ENCODE results near the gene CASP14.
A peak's percentile ranks its signal among the peaks of the same experiment; 100 is the strongest.
"Not testable (repeated sequence)": the region's sequence is repeated elsewhere in the genome, so short reads cannot be mapped to it uniquely, and the experiment has no call there.

The CASP14 gene

GRCh38 chr19:15087182-15087581 is 37.9 kb downstream of the CASP14 start:
- no peak for DNase-seq (ENCODE audit: low spot score in 2 of 2)
- in situ Hi-C loops (cut with MboI; ENCODE audit: low sequenced_read_pairs), result loop anchor here (5.0 kb wide), 1 partner anchor 470 kb away; no protein-coding TSS in a partner anchor
- Histone ChIP-seq H3K36me3 (replicated peaks) (no peaks in the 10 kb centered on the region), H3K4me1 (no peaks in the 10 kb centered on the region), H3K4me3 (no peak overlapping the region), H3K9me3 (no peaks in the 10 kb centered on the region), H3K27me3 (ENCODE audit: low read depth) (peaks cover 18% of the 10 kb centered on the region)

- H3K4me1 ChIP-seq, result no peaks in the 10 kb centered on the region
- DNase-seq (ENCODE audit: low spot score in 2 of 2), result peak; percentile 64 to 72
- H3K9me3 ChIP-seq, result no peaks in the 10 kb centered on the region
- in situ Hi-C loops (cut with MboI; ENCODE audit: low sequenced_read_pairs), result no loop called here
- H3K36me3 ChIP-seq (replicated peaks), result no peaks in the 10 kb centered on the region
- H3K27me3 ChIP-seq (ENCODE audit: low read depth), result peaks cover 4% of the 10 kb centered on the region; the same call in 1 of the 2 replicates
- H3K4me3 ChIP-seq, result no peak overlapping the region
These were observed 42.9 kb downstream of the CASP14 start for GRCh38 chr19:15091918-15092753.

- in situ Hi-C loops (cut with MboI; ENCODE audit: low sequenced_read_pairs), result no loop called here
- Histone ChIP-seq H3K4me1 (no peaks in the 10 kb centered on the region), H3K36me3 (replicated peaks) (no peaks in the 10 kb centered on the region), H3K9me3 (no peaks in the 10 kb centered on the region), H3K27me3 (ENCODE audit: low read depth) (no peaks in the 10 kb centered on the region), H3K4me3 (no peak overlapping the region)
- DNase-seq (ENCODE audit: low spot score in 2 of 2), result no peak
These were observed 43.7 kb downstream of the CASP14 start for GRCh38 chr19:15093001-15093400.

- no peak for DNase-seq (ENCODE audit: low spot score in 2 of 2)
- no peaks in the 10 kb centered on the region for H3K4me1 ChIP-seq
- no peaks in the 10 kb centered on the region for H3K9me3 ChIP-seq
- no peaks in the 10 kb centered on the region for H3K27me3 ChIP-seq (ENCODE audit: low read depth)
- H3K36me3 ChIP-seq (replicated peaks), result no peaks in the 10 kb centered on the region
- no peak overlapping the region for H3K4me3 ChIP-seq
- in situ Hi-C loops (cut with MboI; ENCODE audit: low sequenced_read_pairs), result no loop called here
These were observed 46.9 kb downstream of the CASP14 start for GRCh38 chr19:15096223-15096622.

GRCh38 chr19:15097980-15098379 is 48.7 kb downstream of the CASP14 start:
- in situ Hi-C loops (cut with MboI; ENCODE audit: low sequenced_read_pairs), result not testable (repeated sequence)

GRCh38 chr19:15098460-15098859 is 49.2 kb downstream of the CASP14 start:
- Histone ChIP-seq H3K27me3 (ENCODE audit: low read depth) (no peaks in the 10 kb centered on the region), H3K4me3 (no peak overlapping the region), H3K9me3 (peaks cover 12% of the 10 kb centered on the region), H3K4me1 (no peaks in the 10 kb centered on the region), H3K36me3 (replicated peaks) (no peaks in the 10 kb centered on the region)
- in situ Hi-C loops (cut with MboI; ENCODE audit: low sequenced_read_pairs), result no loop called here
- DNase-seq (ENCODE audit: low spot score in 2 of 2), result no peak

More at GRCh38 chr19:15097980-15098379, 48.7 kb downstream of the CASP14 start:
- not testable (repeated sequence) for H3K9me3 ChIP-seq; H3K4me1 ChIP-seq; DNase-seq (ENCODE audit: low spot score in 2 of 2); H3K36me3 ChIP-seq (replicated peaks); H3K4me3 ChIP-seq; H3K27me3 ChIP-seq (ENCODE audit: low read depth)

- in situ Hi-C loops (cut with MboI; ENCODE audit: low sequenced_read_pairs), result no loop called here
- DNase-seq (ENCODE audit: low spot score in 2 of 2), result no peak
- Histone ChIP-seq H3K9me3 (peaks cover 18% of the 10 kb centered on the region), H3K4me3 (no peak overlapping the region), H3K27me3 (ENCODE audit: low read depth) (no peaks in the 10 kb centered on the region), H3K36me3 (replicated peaks) (no peaks in the 10 kb centered on the region), H3K4me1 (no peaks in the 10 kb centered on the region)
These were observed 49.8 kb downstream of the CASP14 start for GRCh38 chr19:15099017-15099582.

- no peaks in the 10 kb centered on the region for H3K36me3 ChIP-seq (replicated peaks)
- H3K27me3 ChIP-seq (ENCODE audit: low read depth), result no peaks in the 10 kb centered on the region
- peaks cover 1% of the 10 kb centered on the region; the same call in 1 of the 2 replicates for H3K4me1 ChIP-seq
- no peak overlapping the region for H3K4me3 ChIP-seq
- in situ Hi-C loops (cut with MboI; ENCODE audit: low sequenced_read_pairs), result no loop called here
- DNase-seq (ENCODE audit: low spot score in 2 of 2), result peak in 1 of 2 experiments; percentile 65
- H3K9me3 ChIP-seq, result peaks cover 24% of the 10 kb centered on the region
These were observed 52.3 kb downstream of the CASP14 start for GRCh38 chr19:15101479-15102082.

GRCh38 chr19:15104003-15104402 is 54.7 kb downstream of the CASP14 start:
- Histone ChIP-seq H3K36me3 (replicated peaks) (no peaks in the 10 kb centered on the region), H3K9me3 (peaks cover 24% of the 10 kb centered on the region), H3K27me3 (ENCODE audit: low read depth) (no peaks in the 10 kb centered on the region), H3K4me3 (no peak overlapping the region), H3K4me1 (peaks cover 9% of the 10 kb centered on the region; the same call in 1 of the 2 replicates)
- no peak for DNase-seq (ENCODE audit: low spot score in 2 of 2)
- in situ Hi-C loops (cut with MboI; ENCODE audit: low sequenced_read_pairs), result no loop called here

- Histone ChIP-seq H3K36me3 (replicated peaks) (peaks cover 3% of the 10 kb centered on the region; the same call in 1 of the 2 replicates), H3K4me1 (peaks cover 9% of the 10 kb centered on the region; the same call in 1 of the 2 replicates), H3K9me3 (peaks cover 24% of the 10 kb centered on the region), H3K4me3 (no peak overlapping the region), H3K27me3 (ENCODE audit: low read depth) (no peaks in the 10 kb centered on the region)
- in situ Hi-C loops (cut with MboI; ENCODE audit: low sequenced_read_pairs), result no loop called here
- no peak for DNase-seq (ENCODE audit: low spot score in 2 of 2)
These were observed 55.1 kb downstream of the CASP14 start for GRCh38 chr19:15104411-15104810.

- in situ Hi-C loops (cut with MboI; ENCODE audit: low sequenced_read_pairs), result no loop called here
These were observed 55.8 kb downstream of the CASP14 start for GRCh38 chr19:15105044-15105443.

GRCh38 chr19:15107061-15108010 is 58.1 kb downstream of the CASP14 start, which contains the start of gene SYDE1:
Gene SYDE1 (plus strand): TSS chr19:15107401. CDS start chr19:15107434, 33 bp downstream.
- H3K4me3 ChIP-seq, result peak within 1 kb of the TSS; percentile 82
- no peaks in the 10 kb centered on the region for H3K27me3 ChIP-seq (ENCODE audit: low read depth)
- in situ Hi-C loops (cut with MboI; ENCODE audit: low sequenced_read_pairs), result no loop called here
- peaks cover 9% of the 10 kb centered on the region; the same call in 1 of the 2 replicates for H3K4me1 ChIP-seq
- H3K9me3 ChIP-seq, result peaks cover 19% of the 10 kb centered on the region
- DNase-seq (ENCODE audit: low spot score in 2 of 2), result peak; percentile 64 to 71
- peaks cover 29% of the 10 kb centered on the region for H3K36me3 ChIP-seq (replicated peaks)

More at GRCh38 chr19:15105044-15105443, 55.8 kb downstream of the CASP14 start:
- peaks cover 24% of the 10 kb centered on the region for H3K9me3 ChIP-seq
- H3K27me3 ChIP-seq (ENCODE audit: low read depth), result no peaks in the 10 kb centered on the region
- H3K4me3 ChIP-seq, result no peak overlapping the region
- no peak for DNase-seq (ENCODE audit: low spot score in 2 of 2)
- peaks cover 9% of the 10 kb centered on the region; the same call in 1 of the 2 replicates for H3K4me1 ChIP-seq
- peaks cover 6% of the 10 kb centered on the region; the same call in 1 of the 2 replicates for H3K36me3 ChIP-seq (replicated peaks)
